B cell (primary cell): Measurements from ENCODE around the gene WDR86. TPM values are rescaled to one million over a fixed set of nuclear protein-coding genes. Genes with fewer than 3 reads are reported as not detected.

Source experiments
- ATAC-seq: fragments of 200-7000 bp; cut with Tn5 transposase; one replicate; pipeline ENCODE4 v1.10.0; 2021; ENCODE audit warnings: low read depth, mild to moderate bottlenecking, moderate number of reproducible peaks, moderate library complexity
- CTCF ChIA-PET: fragments of 350-600 bp; sonication (Branson Sonifier 250); formaldehyde crosslinking; loops from one replicate; lab custom pipeline; 2021; ENCODE audit warnings: antibody characterized with exemption, inconsistent platforms; lab: Charles Lee
- POLR2A ChIA-PET: fragments of 350-600 bp; sonication (Branson Sonifier 250); formaldehyde crosslinking; loops from one replicate; lab custom pipeline; 2021; ENCODE audit warnings: antibody characterized with exemption; lab: Charles Lee
- DNase-seq: peaks from one replicate; pipeline ENCODE4 v3.0.0; 2013
- H2AFZ ChIP-seq: 2 replicates; pipeline ENCODE4 v1.6.1; 2012; ENCODE audit warnings: mild to moderate bottlenecking, low read depth, low read length; ENCODE audit not compliant: insufficient read depth, poor library complexity, severe bottlenecking
- H3K27ac ChIP-seq, 2 donors: 1 replicate in 1 of 2; 2 replicates in 1 of 2; pipeline ENCODE4 v1.5.1; 2012 to 2013; ENCODE audit warnings: low read length in 2 of 2, mild to moderate bottlenecking in 2 of 2, moderate library complexity in 1 of 2
- H3K27me3 ChIP-seq, 4 experiments: fragments of 200-600 bp in 1 of 4; sonication (generic) in 1 of 4; replicated peaks in 1 of 4; 1 replicate in 2 of 4; 2 replicates in 2 of 4; pipeline versions ENCODE4 v1.6.1 to v1.7.0; 2013 to 2016; ENCODE audit warnings: low read length in 3 of 4, mild to moderate bottlenecking in 2 of 4, mixed read lengths in 1 of 4, moderate library complexity in 1 of 4; ENCODE audit not compliant: insufficient read depth in 4 of 4, control insufficient read depth in 3 of 4; ENCODE audit errors: control extremely low read depth in 1 of 4
- H3K36me3 ChIP-seq, 2 experiments: replicated peaks in 1 of 2; 1 replicate in 1 of 2; 2 replicates in 1 of 2; pipeline versions ENCODE4 v1.6.1 to v1.7.1; 2013; ENCODE audit warnings: low read length in 1 of 2; ENCODE audit not compliant: insufficient read depth in 2 of 2, control insufficient read depth in 1 of 2; ENCODE audit errors: control extremely low read depth in 1 of 2, extremely low read depth in 1 of 2
- H3K4me1 ChIP-seq, 2 donors: fragments of 200-600 bp in 1 of 2; sonication (generic) in 1 of 2; 1 replicate in 1 of 2; 2 replicates in 1 of 2; pipeline versions ENCODE4 v1.5.1 to v1.6.1; 2013 to 2017; ENCODE audit warnings: low read length in 2 of 2; ENCODE audit not compliant: control insufficient read depth in 2 of 2, insufficient read depth in 2 of 2
- H3K4me2 ChIP-seq: replicated peaks from 2 replicates; pipeline ENCODE3; 2012; ENCODE audit warnings: mild to moderate bottlenecking, low read depth, low read length; ENCODE audit not compliant: poor library complexity, severe bottlenecking
- H3K4me3 ChIP-seq, 5 experiments: fragments of 200-600 bp in 1 of 5; sonication (generic) in 1 of 5; 1 replicate in 3 of 5; 2 replicates in 2 of 5; pipeline versions ENCODE4 v1.5.1 to v1.7.0; 2011 to 2016; ENCODE audit warnings: low read length in 4 of 5, mild to moderate bottlenecking in 4 of 5, low read depth in 2 of 5, control low read depth in 1 of 5, moderate library complexity in 1 of 5; ENCODE audit not compliant: insufficient read depth in 1 of 5; ENCODE audit errors: control extremely low read depth in 1 of 5, extremely low read depth in 1 of 5
- H3K79me2 ChIP-seq: fragments of 200-600 bp; sonication (generic); one replicate; pipeline ENCODE4 v1.6.0; 2016; ENCODE audit warnings: low read length; ENCODE audit not compliant: control insufficient read depth, insufficient read depth
- H3K9ac ChIP-seq: fragments of 200-600 bp; sonication (generic); 2 replicates; pipeline ENCODE4 v1.6.1; 2017; ENCODE audit warnings: mild to moderate bottlenecking, low read length, moderate library complexity
- H3K9me3 ChIP-seq, 3 donors: one replicate each; pipeline versions ENCODE4 v1.6.1 to v1.7.1; 2013; ENCODE audit warnings: low read length in 2 of 3; ENCODE audit not compliant: control insufficient read depth in 2 of 3, insufficient read depth in 1 of 3; ENCODE audit errors: control extremely low read depth in 1 of 3
- H4K20me1 ChIP-seq: 2 replicates; pipeline ENCODE4 v1.6.0; 2012; ENCODE audit warnings: mild to moderate bottlenecking, low read length; ENCODE audit not compliant: insufficient read depth, control insufficient read depth, poor library complexity, severe bottlenecking
- H3K27ac Mint-ChIP-seq: one replicate; pipeline ENCODE4 v1.8.0; 2021; ENCODE audit warnings: mixed read lengths
- H3K27me3 Mint-ChIP-seq: one replicate; pipeline ENCODE4 v1.8.0; 2021; ENCODE audit warnings: mixed read lengths
- H3K4me1 Mint-ChIP-seq: one replicate; pipeline ENCODE4 v1.8.0; 2021; ENCODE audit warnings: mixed read lengths
- H3K4me3 Mint-ChIP-seq: one replicate; pipeline ENCODE4 v1.8.0; 2021; ENCODE audit warnings: mixed read lengths
- H3K9me3 Mint-ChIP-seq: one replicate; pipeline ENCODE4 v1.8.0; 2022; ENCODE audit warnings: mixed read lengths; ENCODE audit not compliant: insufficient read depth
- CTCF ChIP-seq: fragments of 200-600 bp; IDR thresholded peaks from one replicate; pipeline ENCODE4 v1.8.0; 2022; ENCODE audit warnings: antibody characterized with exemption, mild to moderate bottlenecking
- EZH2 ChIP-seq: IDR thresholded peaks from 2 replicates; pipeline ENCODE4 v1.6.1; 2012; ENCODE audit warnings: borderline replicate concordance, low read depth, mild to moderate bottlenecking, moderate library complexity, low read length; ENCODE audit not compliant: insufficient read depth, poor library complexity, severe bottlenecking
- WGBS: methylation state at CpG from one replicate; pipeline ENCODE4 v1.1.5; 2013; ENCODE audit warnings: missing lambda C conversion rate; ENCODE audit not compliant: insufficient coverage; 5-methylcytosine and 5-hydroxymethylcytosine counted together
- intact Hi-C: fragments of 100-400 bp; cut with micrococcal nuclease; formaldehyde crosslinking; loops from one replicate; pipeline ENCODE4 v1.10.0; 2022
- polyA plus RNA-seq: library from polyadenylated mRNA; depleted of rRNA; stranded (reverse); fragments of >200 nt; gene quantifications from 2 replicates; pipeline ENCODE4 v1.2.3, GENCODE V29; 2012
- small RNA-seq: library from RNA; depleted of rRNA; stranded (forward); fragments of <200 nt; gene quantifications from one replicate; pipeline ENCODE3, GENCODE V24; 2012; ENCODE audit warnings: low replicate concordance, low read depth; ENCODE audit not compliant: insufficient read length
- total RNA-seq, 2 donors: library from RNA; stranded (reverse); fragments of 120-200 nt in 1 of 2; gene quantifications; 1 replicate in 1 of 2; 2 replicates in 1 of 2; pipeline versions ENCODE4 v1.2.3 to v1.2.4, GENCODE V29; 2013 to 2022

The WDR86 gene
- total and polyA plus RNA-seq, 2 donors (not counting 1 experiment from before 2014, with no cell fraction given), result 1.4 to 1.5 TPM

- H3K4me1 Mint-ChIP-seq, result peaks cover 10% of the 10 kb centered on the region
- H3K9me3 ChIP-seq, result peaks cover 0 to 3% (median 0%) of the 10 kb centered on the region in 3 donors
- no peak for ATAC-seq
- peaks cover 4% of the 10 kb centered on the region in 2 donors for H3K4me1 ChIP-seq
- peaks cover 3% of the 10 kb centered on the region for H3K27me3 Mint-ChIP-seq
- no peaks in the 10 kb centered on the region for H3K79me2 ChIP-seq
- no peak overlapping the region for H3K9ac ChIP-seq
- no peak overlapping the region for H3K4me3 Mint-ChIP-seq
- H3K27ac Mint-ChIP-seq, result no peak overlapping the region
- TF ChIP-seq CTCF (no peak), EZH2 (no peak)
- H2AFZ ChIP-seq, result no peak overlapping the region
- no peak for DNase-seq
- no peaks in the 10 kb centered on the region for H3K27me3 ChIP-seq
- intact Hi-C loops, result no loop called here
- H3K27ac ChIP-seq, result no peak overlapping the region
- H3K4me2 ChIP-seq, result no peak overlapping the region
- no peaks in the 10 kb centered on the region for H3K36me3 ChIP-seq
- POLR2A ChIA-PET, result no interaction called here
- CTCF ChIA-PET, result interaction anchor here (1.4 to 1.7 kb wide), 2 partner anchors 15 to 32 kb away, joined by 3 to 4 read pairs; no protein-coding TSS in a partner anchor
- no peaks in the 10 kb centered on the region for H4K20me1 ChIP-seq
- peaks cover 2% of the 10 kb centered on the region for H3K9me3 Mint-ChIP-seq
- WGBS, result no CpG with 5 or more reads among the region's 1 CpG
- H3K4me3 ChIP-seq, result no peak overlapping the region
Observed at GRCh38 chr7:151334628-151335027, 75.2 kb downstream of the WDR86 start.

Small RNA genes within 50 kb of the gene (small RNA-seq; reads per million reads assigned to genes)
- gene MIR3907, result not detected

Other genes starting within 250 kb of the WDR86 start
- gene GBX1, start 242.3 kb downstream of the WDR86 start, total RNA-seq, result not detected in 2 replicates
- gene GBX1, start 242.3 kb downstream of the WDR86 start, polyA plus RNA-seq, result not detected in 2 replicates
- gene ASB10, start 222.8 kb downstream of the WDR86 start, total RNA-seq, result not detected in 2 replicates
- not detected in 2 replicates for gene ASB10, start 222.8 kb downstream of the WDR86 start, polyA plus RNA-seq
- gene H2BK1, start 199.6 kb downstream of the WDR86 start, total RNA-seq, result 3.1 and 4.2 TPM in 2 replicates
- gene H2BK1, start 199.6 kb downstream of the WDR86 start, polyA plus RNA-seq, result not detected in 2 replicates
- gene ABCF2, start 182.8 kb downstream of the WDR86 start, total RNA-seq, result 27.1 and 30.2 TPM in 2 replicates
- gene ABCF2, start 182.8 kb downstream of the WDR86 start, polyA plus RNA-seq, result 12.5 and 16.1 TPM in 2 replicates
- 39.4 and 44.0 TPM in 2 replicates for gene CHPF2, start 177.6 kb downstream of the WDR86 start, total RNA-seq
- gene CHPF2, start 177.6 kb downstream of the WDR86 start, polyA plus RNA-seq, result 28.8 and 39.9 TPM in 2 replicates
- 0.29 TPM in 1 of 2 replicates, not detected in the other for gene SMARCD3, start 161.3 kb downstream of the WDR86 start, total RNA-seq
- 1.0 and 1.4 TPM in 2 replicates for gene SMARCD3, start 161.3 kb downstream of the WDR86 start, polyA plus RNA-seq
- gene NUB1, start 68.2 kb downstream of the WDR86 start, total RNA-seq, result 95.4 and 104 TPM in 2 replicates
- 55.0 and 65.2 TPM in 2 replicates for gene NUB1, start 68.2 kb downstream of the WDR86 start, polyA plus RNA-seq
- gene CRYGN, start 30.1 kb upstream of the WDR86 start, total RNA-seq, result not detected in 2 replicates
- gene CRYGN, start 30.1 kb upstream of the WDR86 start, polyA plus RNA-seq, result not detected in 2 replicates
- gene RHEB, start 109.9 kb upstream of the WDR86 start, total RNA-seq, result 32.0 and 40.3 TPM in 2 replicates
- 9.3 and 24.8 TPM in 2 replicates for gene RHEB, start 109.9 kb upstream of the WDR86 start, polyA plus RNA-seq